Panc1 (cell line): ENCODE results near the gene PPP3CB. TPM values are rescaled to one million over a fixed set of nuclear protein-coding genes. Genes with fewer than 3 reads are reported as not detected.
A peak's percentile ranks its signal among the peaks of the same experiment; 100 is the strongest.

Experiments used
- ATAC-seq: fragments of 200-7000 bp; cut with Tn5 transposase; 2 replicates; pipeline ENCODE4 v1.9.1; 2020; ENCODE audit warnings: mild to moderate bottlenecking, moderate library complexity
- BruUV-seq: library from RNA; stranded (reverse); fragments of 400-500 nt; replicated peaks from 2 replicates; lab custom pipeline; 2021; lab: Mats Ljungman, UMichigan
- CTCF ChIA-PET: fragments of 300-600 bp; sonication (Branson Sonifier 250); formaldehyde crosslinking; loops from one replicate; lab custom pipeline; 2022; ENCODE audit warnings: antibody characterized with exemption; lab: Charles Lee
- POLR2A ChIA-PET: fragments of 300-600 bp; sonication (Branson Sonifier 250); formaldehyde crosslinking; loops from one replicate; lab custom pipeline; 2022; ENCODE audit warnings: antibody characterized with exemption; lab: Charles Lee
- DNase-seq: peaks from one replicate; pipeline ENCODE4 v3.0.0-alpha.2; 2010; ENCODE audit warnings: low read depth, low spot score
- H3K27ac ChIP-seq: 2 replicates; pipeline ENCODE4 v1.5.1; 2011; ENCODE audit warnings: mild to moderate bottlenecking, low read length, inconsistent platforms
- H3K27me3 ChIP-seq: fragments of 200-500 bp; sonication (Bioruptor generic); 2 replicates; pipeline ENCODE4 v1.6.0; 2014; ENCODE audit warnings: low read length, inconsistent platforms; ENCODE audit not compliant: control insufficient read depth, insufficient read depth
- H3K36me3 ChIP-seq: fragments of 200-500 bp; sonication (Bioruptor generic); 2 replicates; pipeline ENCODE4 v1.5.1; 2014; ENCODE audit warnings: inconsistent platforms, mild to moderate bottlenecking, low read length, moderate library complexity; ENCODE audit not compliant: control insufficient read depth, insufficient read depth
- H3K4me1 ChIP-seq: 2 replicates; pipeline ENCODE4 v1.5.1; 2011; ENCODE audit warnings: inconsistent platforms, mild to moderate bottlenecking, low read length, moderate library complexity; ENCODE audit not compliant: control insufficient read depth, insufficient read depth
- H3K4me3 ChIP-seq, 2 experiments: 2 replicates each; pipeline ENCODE4 v1.5.1; 2011 to 2012; ENCODE audit warnings: low read depth in 2 of 2, low read length in 2 of 2, mild to moderate bottlenecking in 2 of 2, inconsistent platforms in 1 of 2, moderate library complexity in 1 of 2
- H3K9me3 ChIP-seq: fragments of 200-500 bp; sonication (Bioruptor generic); 2 replicates; pipeline ENCODE4 v1.5.1; 2014; ENCODE audit warnings: low read depth, mild to moderate bottlenecking, inconsistent platforms, low read length, moderate library complexity; ENCODE audit not compliant: control insufficient read depth, insufficient read depth
- CTCF ChIP-seq: fragments of 450-650 bp; IDR thresholded peaks from 2 replicates; pipeline ENCODE4 v1.5.1; 2017; ENCODE audit warnings: mild to moderate bottlenecking
- POLR2AphosphoS5 ChIP-seq: IDR thresholded peaks from 2 replicates; pipeline ENCODE4 v1.6.1; 2012; ENCODE audit warnings: mild to moderate bottlenecking, low read depth, low read length, moderate library complexity
- REST ChIP-seq, 2 experiments: IDR thresholded peaks; 2 replicates each; pipeline ENCODE4 v1.6.1; 2011 to 2012; ENCODE audit warnings: low read depth in 2 of 2, control low read depth in 1 of 2, low read length in 1 of 2, mild to moderate bottlenecking in 1 of 2, moderate library complexity in 1 of 2; ENCODE audit not compliant: insufficient read depth in 1 of 2
- SIN3A ChIP-seq: IDR thresholded peaks from 2 replicates; pipeline ENCODE4 v1.6.1; 2012; ENCODE audit warnings: low read depth, mild to moderate bottlenecking, low read length, moderate library complexity, borderline replicate concordance; ENCODE audit not compliant: insufficient read depth
- TCF7L2 ChIP-seq: IDR thresholded peaks from 2 replicates; pipeline ENCODE4 v1.6.1; 2011; ENCODE audit warnings: mild to moderate bottlenecking, low read depth, low read length, inconsistent platforms
- in situ Hi-C: cut with HindIII; loops from 2 replicates; pipeline ENCODE4 v1.10.0; 2016; ENCODE audit warnings: low sequenced_read_pairs, low pct_unique_long_range_greater_than_20kb
- intact Hi-C: fragments of 100-400 bp; cut with micrococcal nuclease; formaldehyde crosslinking; loops from one replicate; pipeline ENCODE4 v1.10.0; 2022; ENCODE audit not compliant: unreplicated experiment
- total RNA-seq: library from RNA; stranded (reverse); gene quantifications from one replicate; pipeline ENCODE4 v1.2.1, GENCODE V29; 2021; ENCODE audit not compliant: unreplicated experiment

Gene PPP3CB
- total RNA-seq, 1 experiment from 2014 or later, result 34.8 TPM

DNA sequence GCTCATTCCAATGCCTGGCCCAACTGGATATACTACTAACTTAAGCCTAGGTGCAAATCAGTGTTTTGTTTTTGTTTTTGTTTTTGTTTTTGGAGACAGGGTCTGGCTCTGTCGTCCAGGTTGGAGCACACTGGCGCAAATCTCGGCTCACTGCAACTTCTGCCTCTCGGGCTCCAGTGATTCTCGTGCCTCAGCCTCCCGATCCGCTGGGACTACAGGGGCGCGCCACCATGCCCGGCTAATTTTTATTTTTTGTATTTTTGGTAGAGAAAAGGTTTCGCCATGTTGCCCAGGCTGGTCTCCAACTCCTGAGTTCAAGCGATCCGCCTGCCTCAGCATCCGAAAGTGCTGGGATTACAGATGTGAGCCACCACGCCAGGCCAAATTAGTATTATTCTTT is 1.6 kb downstream of the PPP3CB start:
- Histone ChIP-seq H3K27ac (peak overlapping the region; percentile 94), H3K27me3 (no peaks in the 10 kb centered on the region), H3K36me3 (peaks cover 2% of the 10 kb centered on the region), H3K4me1 (peaks cover 22% of the 10 kb centered on the region), H3K4me3 (peak overlapping the region; percentile 82 to 88), H3K9me3 (no peaks in the 10 kb centered on the region)
- intact Hi-C loops (no loop called here), in situ Hi-C loops (no loop called here)
- no TSS peak for BruUV-seq
- no peak for ATAC-seq
- POLR2A ChIA-PET, result no interaction called here
- CTCF ChIA-PET, result no interaction called here
- TF ChIP-seq REST (IDR thresholded peaks at IDR 0.05; ENCODE audit: insufficient read depth in 1 of 2, low read depth in 2 of 2, low read length in 1 of 2) (no peak), CTCF (no peak), TCF7L2 (no peak), SIN3A (no peak), POLR2AphosphoS5 (no peak)
- no peak for DNase-seq

- no peaks in the 10 kb centered on the region for H3K27me3 ChIP-seq
- BruUV-seq, result no TSS peak
- ChIA-PET CTCF (no interaction called here), POLR2A (no interaction called here)
- intact Hi-C loops (no loop called here), in situ Hi-C loops (no loop called here)
- no peaks in the 10 kb centered on the region for H3K9me3 ChIP-seq
- peaks cover 2% of the 10 kb centered on the region for H3K36me3 ChIP-seq
- DNase-seq (no peak), ATAC-seq (no peak)
- TF ChIP-seq TCF7L2 (no peak), SIN3A (no peak), CTCF (no peak), REST (IDR thresholded peaks at IDR 0.05; ENCODE audit: insufficient read depth in 1 of 2, low read depth in 2 of 2, low read length in 1 of 2) (no peak), POLR2AphosphoS5 (no peak)
- peaks cover 22% of the 10 kb centered on the region for H3K4me1 ChIP-seq
- H3K27ac ChIP-seq, result peak overlapping the region; percentile 94
- peak overlapping the region in 1 of 2 experiments; percentile 82; a peak in 1 of 4 replicates for H3K4me3 ChIP-seq
These were observed 2.0 kb downstream of the PPP3CB start for GRCh38 chr10:73493781-73494180.
